SK-N-SH (cell line): ENCODE measurements around the gene FBN1. TPM values are rescaled to one million over a fixed set of nuclear protein-coding genes. Genes with fewer than 3 reads are reported as not detected.

Experiments
- CTCF ChIA-PET: fragments of 300-600, 350-600 bp; formaldehyde crosslinking; extraction: SDS; loops from one replicate; lab custom pipeline; 2021; lab: Yijun Ruan, JAX
- POLR2A ChIA-PET: fragments of 350-600 bp; sonication (Branson Sonifier 250); formaldehyde crosslinking; extraction: SDS; loops from one replicate; lab custom pipeline; 2020; ENCODE audit warnings: antibody characterized with exemption, inconsistent platforms; lab: Yijun Ruan, JAX
- DNase-seq: peaks from one replicate; pipeline ENCODE4 v3.0.0; 2012
- H2AFZ ChIP-seq: fragments of 200-600 bp; sonication (generic); 2 replicates; pipeline ENCODE4 v1.8.1; 2016; ENCODE audit warnings: antibody characterized with exemption, mild to moderate bottlenecking, low read depth
- H3F3A ChIP-seq: fragments of 200-600 bp; sonication (generic); replicated peaks from 2 replicates; pipeline ENCODE3; 2016; ENCODE audit warnings: antibody characterized with exemption, mild to moderate bottlenecking; ENCODE audit not compliant: insufficient read depth
- H3K27ac ChIP-seq, 2 experiments: fragments of 200-500 bp in 1 of 2; fragments of 200-600 bp in 1 of 2; sonication (Bioruptor generic) in 1 of 2; sonication (generic), shearing (Covaris generic) in 1 of 2; 2 replicates each; pipeline versions ENCODE4 v1.5.1 to v1.6.1; 2014 to 2016; ENCODE audit warnings: low read depth in 2 of 2, inconsistent platforms in 1 of 2, low read length in 1 of 2, mild to moderate bottlenecking in 1 of 2, mixed read lengths in 1 of 2
- H3K27me3 ChIP-seq: fragments of 200-600 bp; sonication (generic), shearing (Covaris generic); 2 replicates; pipeline ENCODE4 v1.6.1; 2016; ENCODE audit warnings: mixed run types; ENCODE audit not compliant: insufficient read depth
- H3K36me3 ChIP-seq, 2 experiments: fragments of 200-500 bp in 1 of 2; fragments of 200-600 bp in 1 of 2; sonication (Bioruptor generic) in 1 of 2; sonication (generic) in 1 of 2; replicated peaks in 1 of 2; 2 replicates each; pipeline versions ENCODE3 to v1.5.1; 2014 to 2016; ENCODE audit warnings: low read length in 1 of 2, mild to moderate bottlenecking in 1 of 2; ENCODE audit not compliant: insufficient read depth in 2 of 2, control insufficient read depth in 1 of 2
- H3K4me1 ChIP-seq, 2 experiments: fragments of 200-500 bp in 1 of 2; fragments of 200-600 bp in 1 of 2; sonication (Bioruptor generic) in 1 of 2; sonication (generic), shearing (Covaris generic) in 1 of 2; 2 replicates each; pipeline versions ENCODE4 v1.5.1 to v1.6.1; 2014 to 2016; ENCODE audit warnings: low read depth in 1 of 2, low read length in 1 of 2, mixed run types in 1 of 2; ENCODE audit not compliant: insufficient read depth in 2 of 2, control insufficient read depth in 1 of 2
- H3K4me2 ChIP-seq: fragments of 200-600 bp; sonication (generic), shearing (Covaris generic); 2 replicates; pipeline ENCODE4 v1.6.1; 2017; ENCODE audit warnings: mixed run types
- H3K4me3 ChIP-seq, 2 experiments: fragments of 200-500 bp in 1 of 2; fragments of 200-600 bp in 1 of 2; sonication (Bioruptor generic) in 1 of 2; sonication (generic), shearing (Covaris generic) in 1 of 2; 2 replicates each; pipeline versions ENCODE4 v1.5.1 to v1.8.1; 2014 to 2016; ENCODE audit warnings: low read depth in 2 of 2, inconsistent platforms in 1 of 2, low read length in 1 of 2, mild to moderate bottlenecking in 1 of 2, mixed read lengths in 1 of 2, moderate library complexity in 1 of 2
- H3K79me2 ChIP-seq: fragments of 200-600 bp; sonication (generic); 2 replicates; pipeline ENCODE4 v1.8.1; 2017; ENCODE audit warnings: mild to moderate bottlenecking; ENCODE audit not compliant: insufficient read depth
- H3K9ac ChIP-seq: fragments of 200-600 bp; sonication (generic); 2 replicates; pipeline ENCODE4 v1.6.1; 2017; ENCODE audit warnings: mixed run types
- H3K9me2 ChIP-seq: fragments of 200-600 bp; sonication (generic); 2 replicates; pipeline ENCODE4 v1.6.1; 2017; ENCODE audit warnings: mixed run types
- H3K9me3 ChIP-seq: fragments of 200-600 bp; sonication (generic); 2 replicates; pipeline ENCODE4 v1.6.1; 2017; ENCODE audit warnings: mixed run types, mild to moderate bottlenecking, moderate library complexity
- H4K20me1 ChIP-seq: fragments of 200-600 bp; sonication (generic); 2 replicates; pipeline ENCODE4 v1.6.1; 2017; ENCODE audit warnings: mild to moderate bottlenecking, mixed run types; ENCODE audit not compliant: insufficient read depth
- FOSL2 ChIP-seq: IDR thresholded peaks from 2 replicates; pipeline ENCODE4 v1.4.0; 2012; ENCODE audit warnings: low read depth, mild to moderate bottlenecking, moderate library complexity, borderline replicate concordance
- GABPA ChIP-seq: IDR thresholded peaks from 2 replicates; pipeline ENCODE4 v1.4.0; 2012; ENCODE audit warnings: low read depth, mild to moderate bottlenecking
- JUND ChIP-seq: IDR thresholded peaks from 2 replicates; pipeline ENCODE4 v1.4.0; 2012
- MAX ChIP-seq: IDR thresholded peaks from 2 replicates; pipeline ENCODE4 v1.4.0; 2012; ENCODE audit warnings: low read depth
- MEF2A ChIP-seq: IDR thresholded peaks from 2 replicates; pipeline ENCODE4 v1.4.0; 2012; ENCODE audit warnings: low read depth, borderline replicate concordance
- NRF1 ChIP-seq: IDR thresholded peaks from 2 replicates; pipeline ENCODE4 v1.6.1; 2012; ENCODE audit warnings: low read depth, mild to moderate bottlenecking, low read length
- PBX3 ChIP-seq: IDR thresholded peaks from 2 replicates; pipeline ENCODE4; 2012
- POLR2AphosphoS5 ChIP-seq: IDR thresholded peaks from 2 replicates; pipeline ENCODE4 v1.6.1; 2012; ENCODE audit warnings: low read depth, low read length
- RCOR1 ChIP-seq: fragments of 150-350 bp; IDR thresholded peaks from 2 replicates; pipeline ENCODE4 v1.6.1; 2017; ENCODE audit warnings: antibody characterized with exemption, low read length
- REST ChIP-seq: IDR thresholded peaks from 2 replicates; pipeline ENCODE4 v1.6.1; 2012; ENCODE audit warnings: mild to moderate bottlenecking, low read depth, low read length, moderate library complexity
- RXRA ChIP-seq: IDR thresholded peaks from 2 replicates; pipeline ENCODE4 v1.4.0; 2012; ENCODE audit warnings: low read depth, mild to moderate bottlenecking, borderline replicate concordance
- SIN3A ChIP-seq: IDR thresholded peaks from 2 replicates; pipeline ENCODE4 v1.6.1; 2012; ENCODE audit warnings: low read depth, mild to moderate bottlenecking, low read length, moderate library complexity, borderline replicate concordance
- TAF1 ChIP-seq: IDR thresholded peaks from 2 replicates; pipeline ENCODE4 v1.6.1; 2012; ENCODE audit warnings: low read depth, mild to moderate bottlenecking, low read length, moderate library complexity, borderline replicate concordance
- TCF12 ChIP-seq: IDR thresholded peaks from 2 replicates; pipeline ENCODE4 v1.4.0; 2012
- ZBTB33 ChIP-seq: IDR thresholded peaks from 2 replicates; pipeline ENCODE4 v1.4.0; 2012; ENCODE audit warnings: low read depth, borderline replicate concordance
- WGBS: methylation state at CpG from one replicate; pipeline ENCODE4 v1.1.6; 2017; ENCODE audit warnings: low lambda C conversion rate; 5-methylcytosine and 5-hydroxymethylcytosine counted together
- polyA plus RNA-seq, 3 experiments: library from polyadenylated mRNA; depleted of rRNA; stranded (reverse); fragments of >200 nt; gene quantifications; 2 replicates each; pipeline ENCODE4 v1.2.3, GENCODE V29; 2012

FBN1 gene
- polyA plus RNA-seq, 1 of the 3 experiments (the other 2 are of a cell fraction) = 248 TPM

- Histone ChIP-seq H3K4me2 (no peak overlapping the region), H3K27ac (peak overlapping the region; percentile 33 to 47; a peak in 3 of 4 replicates), H3K79me2 (peaks cover 96% of the 10 kb centered on the region), H3K9me2 (no peaks in the 10 kb centered on the region), H3K27me3 (no peaks in the 10 kb centered on the region), H2AFZ (no peak overlapping the region), H3K9ac (no peak overlapping the region), H3K36me3 (peaks cover 64 to 95% of the 10 kb centered on the region in 2 experiments), H3K4me3 (no peak overlapping the region), H3K9me3 (no peaks in the 10 kb centered on the region), H4K20me1 (peaks cover 41% of the 10 kb centered on the region), H3K4me1 (peaks cover 4 to 7% of the 10 kb centered on the region in 2 experiments; a peak in 3 of 4 replicates), H3F3A (peaks cover 40% of the 10 kb centered on the region)
- 89% methylated on average over 2 of the region's 3 CpGs for WGBS
- ChIA-PET CTCF (interaction anchor here (0.9 to 1.4 kb wide), 2 partner anchors 17 to 251 kb away, joined by 3 read pairs; no protein-coding TSS in a partner anchor), POLR2A (no interaction called here)
- TF ChIP-seq PBX3 = no peak
- TF ChIP-seq ZBTB33 = no peak
- TF ChIP-seq TAF1 = no peak
- TF ChIP-seq GABPA = no peak
- no peak for TF ChIP-seq RXRA
- no peak for TF ChIP-seq TCF12
- TF ChIP-seq REST = no peak
- TF ChIP-seq SIN3A = no peak
- no peak for TF ChIP-seq MEF2A
- no peak for TF ChIP-seq FOSL2
- no peak for TF ChIP-seq NRF1
- TF ChIP-seq JUND = no peak
- no peak for TF ChIP-seq POLR2AphosphoS5
- TF ChIP-seq RCOR1 = no peak
- no peak for TF ChIP-seq MAX
- DNase-seq = no peak
Measured at GRCh38 chr15:48609486-48609885, 36.0 kb downstream of the FBN1 start.
